Measurements from ENCODE around the gene RNF180.
"Not testable (repeated sequence)": the region's sequence is repeated elsewhere in the genome, so short reads cannot be mapped to it uniquely, and the experiment has no call there.

Gene RNF180

GRCh38 chr5:64166201-64166959 lies 737 bp downstream of the RNF180 start:
- DNase-seq (ENCODE audit: low read depth, low spot score), result no peak
- H3K4me3 ChIP-seq (ENCODE audit: low read length), result no peak overlapping the region

- H3K4me3 ChIP-seq (ENCODE audit: low read length), result no peak overlapping the region
- no peak for DNase-seq (ENCODE audit: low read depth, low spot score)
Measured at GRCh38 chr5:64176301-64176700, 10.7 kb downstream of the RNF180 start.

DNA sequence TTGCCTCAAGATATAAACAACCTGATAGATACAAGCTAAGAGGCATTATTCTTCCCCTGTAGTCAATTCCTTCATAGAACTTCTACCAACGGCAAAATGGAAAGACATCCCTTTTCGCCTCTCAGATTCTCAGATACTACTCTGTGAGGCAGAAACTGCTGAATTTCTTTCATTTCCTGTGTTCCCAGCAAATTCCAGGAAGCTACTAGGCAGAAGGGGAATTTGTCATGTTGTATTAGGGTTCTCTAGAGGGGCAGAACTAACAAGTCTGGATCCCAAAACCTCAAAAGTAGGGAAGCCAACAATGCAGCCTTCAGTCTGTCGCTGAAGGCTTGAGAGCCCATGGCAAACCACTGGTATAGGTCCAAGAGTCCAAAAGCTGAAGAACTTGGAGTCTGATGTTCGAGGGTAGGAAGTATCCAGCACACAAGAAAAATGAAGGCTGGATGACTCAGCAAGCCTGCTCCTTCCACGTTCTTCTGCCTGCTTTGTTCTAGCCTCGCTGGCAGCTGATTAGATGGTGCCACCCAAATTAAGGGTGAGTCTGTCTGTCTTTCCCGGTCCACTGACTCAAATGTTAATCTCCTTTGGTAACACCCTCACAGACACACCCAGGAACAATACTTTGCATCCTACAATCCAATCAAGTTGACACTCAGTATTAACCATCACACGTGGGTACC lies 15.2 kb downstream of the RNF180 start:
- DNase-seq (ENCODE audit: low read depth, low spot score), result no peak
- no peak overlapping the region for H3K4me3 ChIP-seq (ENCODE audit: low read length)

DNA sequence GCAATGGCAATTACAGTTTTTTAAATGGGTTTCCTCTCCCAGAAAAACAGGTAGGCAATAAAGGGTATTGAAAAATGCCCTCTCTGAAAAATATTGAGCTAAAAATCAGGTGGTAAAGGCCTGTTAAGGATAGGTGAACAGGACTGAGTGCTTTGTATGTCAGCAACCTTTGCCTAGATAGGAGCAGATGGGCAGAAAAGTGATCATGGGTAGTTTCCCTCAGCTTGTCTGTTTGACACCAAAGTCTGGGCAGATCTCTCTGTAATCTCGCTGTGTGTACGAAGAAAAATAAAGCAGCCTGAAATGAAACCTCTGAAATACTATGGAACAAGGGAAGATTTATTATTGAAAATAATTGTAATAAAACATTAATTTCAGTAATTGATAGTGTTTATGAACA lies 15.8 kb downstream of the RNF180 start:
- H3K4me3 ChIP-seq (ENCODE audit: low read length), result no peak overlapping the region
- DNase-seq (ENCODE audit: low read depth, low spot score), result no peak

GRCh38 chr5:64183956-64184355 lies 18.3 kb downstream of the RNF180 start:
- H3K4me3 ChIP-seq (ENCODE audit: low read length), result no peak overlapping the region
- no peak for DNase-seq (ENCODE audit: low read depth, low spot score)

DNA sequence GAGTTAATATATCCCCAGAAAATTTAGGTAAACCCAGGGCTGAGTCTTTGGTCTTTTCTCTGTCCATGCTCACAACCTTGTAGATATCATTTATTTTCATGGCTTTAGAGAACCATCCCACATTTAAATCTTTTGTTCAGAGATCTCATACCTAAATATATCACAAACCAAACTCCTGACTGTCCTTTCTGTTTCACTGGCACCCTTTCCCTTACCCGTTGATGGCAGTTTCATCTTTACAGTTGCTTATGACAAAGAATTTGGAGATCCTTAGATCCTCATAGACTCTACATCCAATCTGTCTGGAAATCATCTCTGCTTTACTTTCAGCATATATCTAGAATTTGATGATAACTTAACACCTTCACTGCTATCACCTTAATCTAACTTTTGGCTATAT lies 19.2 kb downstream of the RNF180 start:
- H3K4me3 ChIP-seq (ENCODE audit: low read length), result no peak overlapping the region
- no peak for DNase-seq (ENCODE audit: low read depth, low spot score)

DNA sequence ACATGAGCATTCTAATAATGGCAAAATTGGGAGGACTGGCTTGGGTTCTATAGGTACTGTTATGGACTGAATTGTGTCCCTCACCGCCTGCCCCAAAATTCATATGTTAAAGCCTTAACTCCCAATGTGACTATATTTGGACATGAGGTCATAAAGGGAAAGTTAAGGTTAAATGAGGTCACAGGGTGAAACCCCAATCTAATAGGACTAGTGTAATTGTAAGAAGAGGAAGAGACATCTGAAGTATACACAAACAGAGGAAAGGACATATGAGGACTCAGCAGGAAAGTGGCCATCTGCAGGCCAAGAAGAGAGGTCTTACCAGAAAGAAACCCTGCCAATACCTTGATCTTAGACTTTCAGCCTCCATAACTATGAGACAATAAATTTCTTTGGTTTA lies 23.1 kb downstream of the RNF180 start:
- no peak for DNase-seq (ENCODE audit: low read depth, low spot score)
- H3K4me3 ChIP-seq (ENCODE audit: low read length), result no peak overlapping the region

- H3K4me3 ChIP-seq (ENCODE audit: low read length), result no peak overlapping the region
Measured at GRCh38 chr5:64190562-64191306, 25.1 kb downstream of the RNF180 start.

GRCh38 chr5:64195981-64196380 lies 30.3 kb downstream of the RNF180 start:
- no peak overlapping the region for H3K4me3 ChIP-seq (ENCODE audit: low read length)
- no peak for DNase-seq (ENCODE audit: low read depth, low spot score)

More at GRCh38 chr5:64190562-64191306, 25.1 kb downstream of the RNF180 start:
- DNase-seq (ENCODE audit: low read depth, low spot score), result no peak

GRCh38 chr5:64199425-64199824 lies 33.8 kb downstream of the RNF180 start:
- no peak overlapping the region for H3K4me3 ChIP-seq (ENCODE audit: low read length)
- no peak for DNase-seq (ENCODE audit: low read depth, low spot score)

DNA sequence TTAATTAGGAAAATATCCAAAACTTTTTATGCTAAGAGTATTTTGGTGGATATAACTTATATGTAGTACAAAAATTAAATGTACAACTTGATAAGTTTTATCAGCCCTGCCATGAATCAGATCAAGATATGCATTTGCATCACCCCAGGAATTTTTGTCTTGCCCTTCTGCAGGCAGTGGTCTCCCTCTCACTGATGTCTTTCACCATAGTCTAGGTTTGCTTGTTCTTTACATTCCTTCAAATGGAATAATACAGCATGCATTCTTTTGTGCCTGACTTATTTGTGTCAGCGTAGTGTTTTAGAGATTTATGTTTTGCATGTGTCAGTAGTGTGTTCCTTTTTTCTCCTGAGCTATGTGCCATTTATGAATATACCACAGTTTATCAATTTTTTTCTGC lies 36.4 kb downstream of the RNF180 start:
- DNase-seq (ENCODE audit: low read depth, low spot score), result no peak
- no peak overlapping the region for H3K4me3 ChIP-seq (ENCODE audit: low read length)

- H3K4me3 ChIP-seq (ENCODE audit: low read length), result no peak overlapping the region
- DNase-seq (ENCODE audit: low read depth, low spot score), result no peak
Measured at GRCh38 chr5:64206653-64207052, 41.0 kb downstream of the RNF180 start.

DNA sequence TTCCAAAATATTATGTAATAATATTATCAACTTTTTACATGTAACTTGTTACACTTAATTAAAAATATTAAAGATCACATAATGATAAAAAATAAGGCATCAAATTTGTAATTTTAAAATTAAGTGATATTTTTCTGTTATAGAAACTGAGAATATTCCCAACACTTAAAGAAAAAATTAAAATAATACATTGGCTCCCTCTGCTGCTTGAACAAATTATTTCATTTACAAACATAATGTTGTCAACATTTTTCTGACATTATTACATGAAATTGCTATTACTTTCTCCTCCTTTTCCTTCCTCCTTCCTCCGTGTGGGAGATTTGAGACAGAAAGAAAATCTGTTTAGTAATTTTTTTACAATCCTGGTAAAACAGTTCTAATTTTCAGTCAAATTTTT lies 42.3 kb downstream of the RNF180 start:
- H3K4me3 ChIP-seq (ENCODE audit: low read length), result no peak overlapping the region
- DNase-seq (ENCODE audit: low read depth, low spot score), result no peak

- no peak for DNase-seq (ENCODE audit: low read depth, low spot score)
- H3K4me3 ChIP-seq (ENCODE audit: low read length), result no peak overlapping the region
Measured at GRCh38 chr5:64209353-64209752, 43.7 kb downstream of the RNF180 start.

GRCh38 chr5:64210866-64211265 lies 45.2 kb downstream of the RNF180 start:
- no peak for DNase-seq (ENCODE audit: low read depth, low spot score)
- H3K4me3 ChIP-seq (ENCODE audit: low read length), result no peak overlapping the region

GRCh38 chr5:64213011-64213410 lies 47.4 kb downstream of the RNF180 start:
- no peak overlapping the region for H3K4me3 ChIP-seq (ENCODE audit: low read length)
- DNase-seq (ENCODE audit: low read depth, low spot score), result no peak

DNA sequence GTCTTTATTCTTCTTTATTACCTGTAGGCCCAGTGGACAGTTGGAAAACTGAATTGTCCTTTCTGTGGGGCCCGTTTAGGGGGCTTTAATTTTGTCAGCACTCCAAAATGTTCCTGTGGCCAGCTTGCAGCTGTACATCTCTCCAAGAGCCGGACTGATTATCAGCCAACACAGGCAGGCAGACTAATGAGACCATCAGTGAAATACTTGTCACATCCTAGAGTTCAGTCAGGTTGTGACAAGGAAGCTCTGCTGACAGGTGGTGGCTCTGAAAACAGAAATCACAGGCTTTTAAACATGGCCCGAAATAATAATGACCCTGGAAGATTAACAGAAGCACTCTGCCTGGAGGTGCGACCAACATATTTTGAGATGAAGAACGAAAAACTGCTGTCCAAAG lies 47.9 kb downstream of the RNF180 start:
- no peak overlapping the region for H3K4me3 ChIP-seq (ENCODE audit: low read length)
- no peak for DNase-seq (ENCODE audit: low read depth, low spot score)

DNA sequence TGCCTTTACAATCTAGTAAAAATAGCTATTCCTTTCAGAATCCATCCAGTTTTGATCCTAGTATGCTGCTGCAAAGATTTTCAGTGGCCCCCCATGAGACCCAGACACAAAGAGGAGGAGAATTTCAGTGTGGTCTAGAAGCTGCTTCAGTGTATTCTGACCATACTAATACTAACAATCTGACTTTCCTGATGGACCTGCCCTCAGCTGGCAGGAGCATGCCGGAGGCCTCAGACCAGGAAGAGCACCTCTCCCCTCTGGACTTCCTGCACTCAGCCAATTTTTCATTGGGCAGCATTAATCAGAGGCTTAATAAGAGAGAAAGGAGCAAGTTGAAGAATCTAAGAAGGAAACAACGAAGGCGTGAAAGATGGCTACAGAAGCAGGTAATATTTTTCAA lies 48.5 kb downstream of the RNF180 start:
- H3K4me3 ChIP-seq (ENCODE audit: low read length), result no peak overlapping the region
- DNase-seq (ENCODE audit: low read depth, low spot score), result no peak

- no peak overlapping the region for H3K4me3 ChIP-seq (ENCODE audit: low read length)
- DNase-seq (ENCODE audit: low read depth, low spot score), result no peak
Measured at GRCh38 chr5:64221911-64222310, 56.3 kb downstream of the RNF180 start.

DNA sequence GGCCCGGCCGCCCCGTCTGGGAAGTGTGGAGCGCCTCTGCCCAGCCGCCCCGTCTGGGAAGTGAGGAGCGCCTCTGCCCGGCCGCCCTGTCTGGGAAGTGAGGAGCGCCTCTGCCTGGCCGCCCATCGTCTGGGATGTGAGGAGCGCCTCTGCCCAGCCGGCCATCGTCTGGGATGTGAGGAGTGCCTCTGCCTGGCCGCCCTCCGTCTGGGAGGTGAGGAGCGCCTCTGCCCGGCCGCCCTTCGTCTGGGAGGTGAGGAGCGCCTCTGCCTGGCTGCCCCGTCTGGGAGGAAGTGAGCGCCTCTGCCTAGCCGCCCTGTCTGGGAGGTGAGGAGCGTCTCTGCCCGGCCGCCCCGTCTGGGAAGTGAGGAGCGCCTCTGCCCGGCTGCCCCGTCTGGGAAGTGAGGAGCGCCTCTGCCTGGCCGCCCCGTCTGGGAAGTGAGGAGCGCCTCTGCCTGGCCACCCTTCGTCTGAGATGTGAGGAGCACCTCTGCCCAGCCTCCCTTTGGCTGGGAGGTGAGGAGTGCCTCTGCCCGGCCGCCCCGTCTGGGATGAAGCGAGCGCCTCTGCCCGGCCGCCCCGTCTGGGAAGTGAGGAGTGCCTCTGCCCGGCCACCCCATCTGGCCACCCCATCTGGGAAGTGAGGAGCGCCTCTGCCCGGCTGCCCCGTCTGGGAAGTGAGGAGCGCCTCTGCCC lies 59.8 kb downstream of the RNF180 start:
- not testable (repeated sequence) for H3K4me3 ChIP-seq (ENCODE audit: low read length); DNase-seq (ENCODE audit: low read depth, low spot score)
